ENCODE measurements around the gene PRR11. TPM values are rescaled to one million over a fixed set of nuclear protein-coding genes. Genes with fewer than 3 reads are reported as not detected.

Gene PRR11
- total and polyA plus RNA-seq, 2 of the 8 experiments (the other 6 are each of a cell fraction or from before 2014, with no cell fraction given): 32.7 to 83.0 TPM

- TF ChIP-seq CHD7 (IDR thresholded peaks at IDR 0.05; ENCODE audit: insufficient replicate concordance, low read length) (no peak), CTBP2 (IDR thresholded peaks at IDR 0.05; ENCODE audit: borderline replicate concordance, insufficient read depth, insufficient read length, low read length) (no peak), GTF2F1 (IDR thresholded peaks at IDR 0.05; ENCODE audit: borderline replicate concordance, low read depth, low read length) (no peak), MAFK (IDR thresholded peaks at IDR 0.05; ENCODE audit: low read depth, low read length) (no peak), USF2 (IDR thresholded peaks at IDR 0.05; ENCODE audit: low read length) (no peak), RFX5 (IDR thresholded peaks at IDR 0.05; ENCODE audit: borderline replicate concordance, low read depth, low read length) (no peak), POLR2A (IDR thresholded peaks at IDR 0.05; ENCODE audit: control extremely low read depth in 1 of 2, low read depth in 2 of 2, low read length in 2 of 2) (no peak), TCF12 (IDR thresholded peaks at IDR 0.05; ENCODE audit: low read depth, low read length) (no peak), ZNF274 (IDR thresholded peaks at IDR 0.05; ENCODE audit: borderline replicate concordance, extremely low read depth, low read length) (no peak), TEAD4 (IDR thresholded peaks at IDR 0.05; ENCODE audit: low read depth, low read length) (no peak), CREB1 (IDR thresholded peaks at IDR 0.05) (no peak), POU5F1 (IDR thresholded peaks at IDR 0.05; ENCODE audit: low read depth, low read length) (no peak)
These were observed 12.0 kb downstream of the PRR11 start (continued) for GRCh38 chr17:59167571-59168001.

Data from H1 (cell line).